ENCODE data around the gene KCNK3.

KCNK3 gene

GRCh38 chr2:26772064-26773001 lies 79.8 kb downstream of the KCNK3 start:
- TF ChIP-seq CTCF (IDR thresholded peaks at IDR 0.05; ENCODE audit: borderline replicate concordance, insufficient read depth, low read depth, low read length), result no peak
- H3K4me3 ChIP-seq (ENCODE audit: low read depth, low read length), result no peak overlapping the region

- TF ChIP-seq CTCF (IDR thresholded peaks at IDR 0.05; ENCODE audit: borderline replicate concordance, insufficient read depth, low read depth, low read length), result no peak
- no peak overlapping the region for H3K4me3 ChIP-seq (ENCODE audit: low read depth, low read length)
These were observed 83.8 kb downstream of the KCNK3 start for GRCh38 chr2:26776195-26776800.

GRCh38 chr2:26778098-26778497 lies 85.6 kb downstream of the KCNK3 start:
- H3K4me3 ChIP-seq (ENCODE audit: low read depth, low read length), result no peak overlapping the region
- no peak for TF ChIP-seq CTCF (IDR thresholded peaks at IDR 0.05; ENCODE audit: borderline replicate concordance, insufficient read depth, low read depth, low read length)

- no peak overlapping the region for H3K4me3 ChIP-seq (ENCODE audit: low read depth, low read length)
- no peak for TF ChIP-seq CTCF (IDR thresholded peaks at IDR 0.05; ENCODE audit: borderline replicate concordance, insufficient read depth, low read depth, low read length)
These were observed 86.0 kb downstream of the KCNK3 start for GRCh38 chr2:26778507-26778906.

- H3K4me3 ChIP-seq (ENCODE audit: low read depth, low read length), result no peak overlapping the region
- TF ChIP-seq CTCF (IDR thresholded peaks at IDR 0.05; ENCODE audit: borderline replicate concordance, insufficient read depth, low read depth, low read length), result no peak
These were observed 87.8 kb downstream of the KCNK3 start for GRCh38 chr2:26780203-26780760.

All from GM12875 (cell line).